GM18909 (cell line): ENCODE results near the gene MYO18A.

Experiments used
- ATAC-seq: cut with Tn5 transposase; IDR thresholded peaks from one replicate; pipeline ENCODE4 v1.9.1; 2021; ENCODE audit warnings: mild to moderate bottlenecking; ENCODE audit not compliant: unreplicated experiment, poor library complexity

MYO18A gene

GRCh38 chr17:29061036-29061435 is 119.2 kb downstream of the MYO18A start:
- no peak for ATAC-seq

- no peak for ATAC-seq
These were observed 119.7 kb downstream of the MYO18A start for GRCh38 chr17:29060475-29060874.

GRCh38 chr17:29059281-29059680 is 120.9 kb downstream of the MYO18A start:
- no peak for ATAC-seq

- no peak for ATAC-seq
These were observed 121.8 kb downstream of the MYO18A start for GRCh38 chr17:29058391-29058790.

GRCh38 chr17:29057361-29057760 is 122.8 kb downstream of the MYO18A start:
- ATAC-seq = no peak

GRCh38 chr17:29054835-29055234 is 125.4 kb downstream of the MYO18A start:
- no peak for ATAC-seq

GRCh38 chr17:29051731-29052130 is 128.5 kb downstream of the MYO18A start:
- no peak for ATAC-seq

GRCh38 chr17:29051194-29051593 is 129.0 kb downstream of the MYO18A start:
- no peak for ATAC-seq

GRCh38 chr17:29050176-29050575 is 130.0 kb downstream of the MYO18A start:
- no peak for ATAC-seq

GRCh38 chr17:29049541-29050145 is 130.6 kb downstream of the MYO18A start:
- ATAC-seq = no peak

- no peak for ATAC-seq
These were observed 131.5 kb downstream of the MYO18A start for GRCh38 chr17:29048440-29049368.

- no peak for ATAC-seq
These were observed 133.7 kb downstream of the MYO18A start for GRCh38 chr17:29046473-29046839.

GRCh38 chr17:29045734-29046472 is 134.3 kb downstream of the MYO18A start:
- ATAC-seq = no peak

- no peak for ATAC-seq
These were observed 135.2 kb downstream of the MYO18A start for GRCh38 chr17:29045026-29045425.

- ATAC-seq = no peak
These were observed 136.6 kb downstream of the MYO18A start for GRCh38 chr17:29043539-29044145.

GRCh38 chr17:29042679-29043538 is 137.3 kb downstream of the MYO18A start, which contains the start of gene PIPOX:
PIPOX (plus strand) TSS chr17:29043141; CDS start chr17:29043226, 85 bp downstream.
- no peak for ATAC-seq

- no peak for ATAC-seq
These were observed 138.0 kb downstream of the MYO18A start for GRCh38 chr17:29042026-29042678.

- no peak for ATAC-seq
These were observed 138.6 kb downstream of the MYO18A start for GRCh38 chr17:29041571-29041970.

GRCh38 chr17:29041091-29041490 is 139.1 kb downstream of the MYO18A start:
- no peak for ATAC-seq
